Caco-2 (cell line): ENCODE measurements around the gene ZMYND8. TPM values are rescaled to one million over a fixed set of nuclear protein-coding genes. Genes with fewer than 3 reads are reported as not detected.
A peak's percentile ranks its signal among the peaks of the same experiment; 100 is the strongest.
"Not testable (repeated sequence)": the region's sequence is repeated elsewhere in the genome, so short reads cannot be mapped to it uniquely, and the experiment has no call there.

Source experiments
- BruUV-seq: library from RNA; stranded (reverse); fragments of 400-500 nt; replicated peaks from 2 replicates; lab custom pipeline; 2021; lab: Mats Ljungman, UMichigan
- CTCF ChIA-PET: fragments of 300-600 bp; sonication (Branson Sonifier 250); formaldehyde crosslinking; loops from one replicate; lab custom pipeline; 2022; ENCODE audit warnings: antibody characterized with exemption; lab: Charles Lee
- POLR2A ChIA-PET: fragments of 300-600 bp; sonication (Branson Sonifier 250); formaldehyde crosslinking; loops from one replicate; lab custom pipeline; 2022; ENCODE audit warnings: antibody characterized with exemption; lab: Charles Lee
- DNase-seq, 2 experiments: peaks; one replicate each; pipeline versions ENCODE4 v3.0.0 to v3.0.0-alpha.2; 2020 to 2022
- H3K27me3 ChIP-seq: replicated peaks from 2 replicates; pipeline ENCODE4 v1.6.0; 2011; ENCODE audit warnings: low read length; ENCODE audit not compliant: control insufficient read depth, insufficient read depth
- H3K36me3 ChIP-seq: 2 replicates; pipeline ENCODE4 v1.5.1; 2011; ENCODE audit warnings: low read length; ENCODE audit not compliant: control insufficient read depth, insufficient read depth
- H3K4me1 ChIP-seq: fragments of 250-450 bp; sonication (Bioruptor Pico); 2 replicates; pipeline ENCODE4 v1.5.1; 2020; ENCODE audit warnings: mild to moderate bottlenecking
- H3K4me3 ChIP-seq: 2 replicates; pipeline ENCODE4 v1.5.1; 2011; ENCODE audit warnings: low read depth, mild to moderate bottlenecking, control low read depth, low read length
- H3K9me3 ChIP-seq: fragments of 250-450 bp; sonication (Bioruptor Pico); 2 replicates; pipeline ENCODE4 v1.5.1; 2020; ENCODE audit warnings: mild to moderate bottlenecking, moderate library complexity
- H3K27ac Mint-ChIP-seq: one replicate; pipeline ENCODE4 v1.8.0; 2022; ENCODE audit warnings: mixed read lengths; ENCODE audit not compliant: unreplicated experiment
- H3K27me3 Mint-ChIP-seq: one replicate; pipeline ENCODE4 v1.8.0; 2022; ENCODE audit warnings: mixed read lengths; ENCODE audit not compliant: insufficient read depth, unreplicated experiment
- H3K36me3 Mint-ChIP-seq: one replicate; pipeline ENCODE4 v1.8.0; 2022; ENCODE audit warnings: mild to moderate bottlenecking, mixed read lengths; ENCODE audit not compliant: insufficient read depth, unreplicated experiment
- H3K4me1 Mint-ChIP-seq: one replicate; pipeline ENCODE4 v1.8.0; 2022; ENCODE audit warnings: low read depth, mixed read lengths; ENCODE audit not compliant: unreplicated experiment
- H3K4me3 Mint-ChIP-seq: one replicate; pipeline ENCODE4 v1.8.0; 2022; ENCODE audit warnings: mild to moderate bottlenecking, moderate library complexity, mixed read lengths; ENCODE audit not compliant: unreplicated experiment
- H3K9me3 Mint-ChIP-seq: one replicate; pipeline ENCODE4 v1.8.0; 2022; ENCODE audit warnings: mixed read lengths; ENCODE audit not compliant: unreplicated experiment
- CTCF ChIP-seq, 2 experiments: fragments of 200-600 bp in 1 of 2; IDR thresholded peaks; 1 replicate in 1 of 2; 2 replicates in 1 of 2; pipeline versions ENCODE4 v1.5.1 to v1.8.0; 2011 to 2022; ENCODE audit warnings: antibody characterized with exemption in 1 of 2, control low read depth in 1 of 2, inconsistent platforms in 1 of 2, low read depth in 1 of 2, low read length in 1 of 2, mild to moderate bottlenecking in 1 of 2, moderate library complexity in 1 of 2; ENCODE audit not compliant: insufficient read depth in 1 of 2, severe bottlenecking in 1 of 2, unreplicated experiment in 1 of 2
- intact Hi-C: fragments of 100-400 bp; cut with micrococcal nuclease; formaldehyde crosslinking; loops from one replicate; pipeline ENCODE4 v1.10.0; 2022; ENCODE audit not compliant: unreplicated experiment
- total RNA-seq: library from RNA; stranded (reverse); gene quantifications from 2 replicates; pipeline ENCODE4 v1.2.3, GENCODE V29; 2022

The ZMYND8 gene
- total RNA-seq, 1 experiment from 2014 or later: 194 TPM

GRCh38 chr20:47290666-47291430 lies 65.7 kb downstream of the ZMYND8 start:
- Histone ChIP-seq H3K9me3 (no peaks in the 10 kb centered on the region), H3K4me1 (no peaks in the 10 kb centered on the region), H3K27me3 (no peaks in the 10 kb centered on the region), H3K36me3 (peaks cover 16% of the 10 kb centered on the region), H3K4me3 (no peak overlapping the region)
- no peaks in the 10 kb centered on the region for H3K9me3 Mint-ChIP-seq
- CTCF ChIA-PET: interaction anchor here (0.6 to 1.1 kb wide), 2 partner anchors 93 to 1596 kb away, joined by 4 to 6 read pairs; no protein-coding TSS in a partner anchor
- DNase-seq: no peak
- POLR2A ChIA-PET: interaction anchor here (0.6 kb wide), 1 partner anchor 67 kb away, joined by 3 read pairs; no protein-coding TSS in a partner anchor
- H3K27me3 Mint-ChIP-seq: no peaks in the 10 kb centered on the region
- no peak overlapping the region for H3K27ac Mint-ChIP-seq
- intact Hi-C loops: no loop called here
- peaks cover 97% of the 10 kb centered on the region for H3K36me3 Mint-ChIP-seq
- H3K4me3 Mint-ChIP-seq: no peak overlapping the region
- peaks cover 7% of the 10 kb centered on the region for H3K4me1 Mint-ChIP-seq
- no peak for TF ChIP-seq CTCF (IDR thresholded peaks at IDR 0.05; ENCODE audit: insufficient read depth in 1 of 2, low read depth in 1 of 2, low read length in 1 of 2, severe bottlenecking in 1 of 2, unreplicated experiment in 1 of 2)
- BruUV-seq: no TSS peak

GRCh38 chr20:47290008-47290407 lies 66.5 kb downstream of the ZMYND8 start:
- intact Hi-C loops: no loop called here
- CTCF ChIA-PET: interaction anchor here (0.6 to 1.5 kb wide), 2 partner anchors 94 to 1597 kb away, joined by 6 read pairs; no protein-coding TSS in a partner anchor
- no peaks in the 10 kb centered on the region for H3K4me1 ChIP-seq
- H3K27me3 ChIP-seq: no peaks in the 10 kb centered on the region
- peaks cover 95% of the 10 kb centered on the region for H3K36me3 Mint-ChIP-seq
- no peak for DNase-seq
- POLR2A ChIA-PET: interaction anchor here (1.0 kb wide), 1 partner anchor 69 kb away, joined by 3 read pairs; no protein-coding TSS in a partner anchor
- peaks cover 16% of the 10 kb centered on the region for H3K36me3 ChIP-seq
- H3K4me3 ChIP-seq: no peak overlapping the region
- H3K4me3 Mint-ChIP-seq: no peak overlapping the region
- no TSS peak for BruUV-seq
- H3K27me3 Mint-ChIP-seq: no peaks in the 10 kb centered on the region
- H3K9me3 Mint-ChIP-seq: no peaks in the 10 kb centered on the region
- no peaks in the 10 kb centered on the region for H3K9me3 ChIP-seq
- no peak overlapping the region for H3K27ac Mint-ChIP-seq
- peaks cover 10% of the 10 kb centered on the region for H3K4me1 Mint-ChIP-seq
- TF ChIP-seq CTCF (IDR thresholded peaks at IDR 0.05; ENCODE audit: insufficient read depth in 1 of 2, low read depth in 1 of 2, low read length in 1 of 2, severe bottlenecking in 1 of 2, unreplicated experiment in 1 of 2): no peak

GRCh38 chr20:47289096-47289495 lies 67.4 kb downstream of the ZMYND8 start:
- Histone ChIP-seq H3K27me3 (no peaks in the 10 kb centered on the region), H3K4me1 (peaks cover 1% of the 10 kb centered on the region), H3K36me3 (peaks cover 18% of the 10 kb centered on the region), H3K4me3 (no peak overlapping the region), H3K9me3 (no peaks in the 10 kb centered on the region)
- CTCF ChIA-PET: interaction anchor here (1.5 kb wide), 1 partner anchor 95 kb away, joined by 6 read pairs; no protein-coding TSS in a partner anchor
- POLR2A ChIA-PET: interaction anchor here (1.0 kb wide), 1 partner anchor 70 kb away, joined by 3 read pairs; no protein-coding TSS in a partner anchor
- peaks cover 17% of the 10 kb centered on the region for H3K4me1 Mint-ChIP-seq
- H3K36me3 Mint-ChIP-seq: peaks cover 95% of the 10 kb centered on the region
- TF ChIP-seq CTCF (IDR thresholded peaks at IDR 0.05; ENCODE audit: insufficient read depth in 1 of 2, low read depth in 1 of 2, low read length in 1 of 2, severe bottlenecking in 1 of 2, unreplicated experiment in 1 of 2): no peak
- H3K27ac Mint-ChIP-seq: peak overlapping the region; percentile 30
- intact Hi-C loops: no loop called here
- no peaks in the 10 kb centered on the region for H3K9me3 Mint-ChIP-seq
- no peaks in the 10 kb centered on the region for H3K27me3 Mint-ChIP-seq
- no peak overlapping the region for H3K4me3 Mint-ChIP-seq
- DNase-seq: no peak
- no TSS peak for BruUV-seq

- BruUV-seq, H3K4me1 ChIP-seq, H3K27me3 ChIP-seq, H3K9me3 Mint-ChIP-seq, H3K9me3 ChIP-seq, H3K27ac Mint-ChIP-seq, CTCF ChIA-PET, H3K27me3 Mint-ChIP-seq, intact Hi-C loops, H3K4me3 Mint-ChIP-seq, DNase-seq, H3K4me3 ChIP-seq, POLR2A ChIA-PET: not testable (repeated sequence)
- peaks cover 23% of the 10 kb centered on the region for H3K4me1 Mint-ChIP-seq
- peaks cover 95% of the 10 kb centered on the region for H3K36me3 Mint-ChIP-seq
- H3K36me3 ChIP-seq: peaks cover 18% of the 10 kb centered on the region
Observed at GRCh38 chr20:47288530-47288929, 68.0 kb downstream of the ZMYND8 start.
